ENCODE results near the gene DCN. TPM values are rescaled to one million over a fixed set of nuclear protein-coding genes. Genes with fewer than 3 reads are reported as not detected.

DCN gene
- total and polyA plus RNA-seq, 2 experiments from 2014 or later = 441 to 483 TPM

GRCh38 chr12:91177381-91177780 lies 5.2 kb downstream of the DCN start:
- Histone ChIP-seq H4K20me1 (ENCODE audit: insufficient read depth) (no peaks in the 10 kb centered on the region), H3K4me2 (ENCODE audit: unreplicated experiment) (peak overlapping the region; percentile 96), H3K4me3 (peak overlapping the region; percentile 81), H3K9ac (peak overlapping the region; percentile 79), H3K9me2 (ENCODE audit: insufficient read depth) (no peaks in the 10 kb centered on the region), H3K79me2 (ENCODE audit: insufficient read depth) (peaks cover 81% of the 10 kb centered on the region), H2AFZ (peak overlapping the region; percentile 76), H3K27me3 (replicated peaks; ENCODE audit: insufficient read depth) (no peaks in the 10 kb centered on the region), H3F3A (ENCODE audit: insufficient read depth) (peaks cover 53% of the 10 kb centered on the region), H3K9me3 (ENCODE audit: low read depth) (no peaks in the 10 kb centered on the region), H3K36me3 (ENCODE audit: low read depth) (peaks cover 5% of the 10 kb centered on the region; the same call in 1 of the 2 replicates), H3K27ac (peak overlapping the region; percentile 63), H3K4me1 (ENCODE audit: insufficient read depth) (peaks cover 59% of the 10 kb centered on the region)
- 5 to 20% methylated on average over 1 of the region's 1 CpG for WGBS, 2 experiments (ENCODE audit: low coverage in 1 of 2, low lambda C conversion rate in 2 of 2, missing lambda C conversion rate in 2 of 2)
- in situ Hi-C loops (cut with MboI) = loop anchor here (10.0 kb wide), 1 partner anchor 193 kb away; no protein-coding TSS in a partner anchor
- TF ChIP-seq EZH2 (IDR thresholded peaks at IDR 0.05; ENCODE audit: insufficient read depth, poor library complexity, severe bottlenecking) = no peak
- TF ChIP-seq EZH2phosphoT487 (IDR thresholded peaks at IDR 0.05; ENCODE audit: insufficient read depth, low read depth) = no peak
- DNase-seq = peak; percentile 33

GRCh38 chr12:91176915-91177314 lies 5.7 kb downstream of the DCN start:
- Histone ChIP-seq H3K27ac (peak overlapping the region; percentile 63), H3K9me2 (ENCODE audit: insufficient read depth) (no peaks in the 10 kb centered on the region), H2AFZ (peak overlapping the region; percentile 76), H3K9me3 (ENCODE audit: low read depth) (no peaks in the 10 kb centered on the region), H4K20me1 (ENCODE audit: insufficient read depth) (no peaks in the 10 kb centered on the region), H3F3A (ENCODE audit: insufficient read depth) (peaks cover 48% of the 10 kb centered on the region), H3K4me2 (ENCODE audit: unreplicated experiment) (peak overlapping the region; percentile 96), H3K79me2 (ENCODE audit: insufficient read depth) (peaks cover 77% of the 10 kb centered on the region), H3K4me1 (ENCODE audit: insufficient read depth) (peaks cover 56% of the 10 kb centered on the region), H3K9ac (peak overlapping the region; percentile 79), H3K36me3 (ENCODE audit: low read depth) (peaks cover 6% of the 10 kb centered on the region; the same call in 1 of the 2 replicates), H3K27me3 (replicated peaks; ENCODE audit: insufficient read depth) (no peaks in the 10 kb centered on the region), H3K4me3 (peak overlapping the region; percentile 81)
- DNase-seq = peak; percentile 23
- no peak for TF ChIP-seq EZH2 (IDR thresholded peaks at IDR 0.05; ENCODE audit: insufficient read depth, poor library complexity, severe bottlenecking)
- in situ Hi-C loops (cut with MboI) = loop anchor here (10.0 kb wide), 1 partner anchor 192 kb away; no protein-coding TSS in a partner anchor
- WGBS, 2 experiments (ENCODE audit: low coverage in 1 of 2, low lambda C conversion rate in 2 of 2, missing lambda C conversion rate in 2 of 2) = 2 to 3% methylated on average over 3 of the region's 3 CpGs

- Histone ChIP-seq H3K4me2 (ENCODE audit: unreplicated experiment) (peak overlapping the region; percentile 96), H3K36me3 (ENCODE audit: low read depth) (peaks cover 11% of the 10 kb centered on the region; the same call in 1 of the 2 replicates), H3K4me1 (ENCODE audit: insufficient read depth) (peaks cover 56% of the 10 kb centered on the region), H3K4me3 (peak overlapping the region; percentile 81), H3K9ac (peak overlapping the region; percentile 79), H3F3A (ENCODE audit: insufficient read depth) (peaks cover 45% of the 10 kb centered on the region), H4K20me1 (ENCODE audit: insufficient read depth) (no peaks in the 10 kb centered on the region), H3K27me3 (replicated peaks; ENCODE audit: insufficient read depth) (no peaks in the 10 kb centered on the region), H3K9me2 (ENCODE audit: insufficient read depth) (no peaks in the 10 kb centered on the region), H3K79me2 (ENCODE audit: insufficient read depth) (peaks cover 76% of the 10 kb centered on the region), H2AFZ (peak overlapping the region; percentile 76), H3K9me3 (ENCODE audit: low read depth) (no peaks in the 10 kb centered on the region), H3K27ac (peak overlapping the region; percentile 63)
- TF ChIP-seq EZH2phosphoT487 (IDR thresholded peaks at IDR 0.05; ENCODE audit: insufficient read depth, low read depth) (no peak), EZH2 (IDR thresholded peaks at IDR 0.05; ENCODE audit: insufficient read depth, poor library complexity, severe bottlenecking) (no peak)
- in situ Hi-C loops (cut with MboI) = loop anchor here (10.0 kb wide), 1 partner anchor 192 kb away; no protein-coding TSS in a partner anchor
- peak; percentile 9 for DNase-seq
- 12 to 13% methylated on average over 2 of the region's 2 CpGs for WGBS, 2 experiments (ENCODE audit: low coverage in 1 of 2, low lambda C conversion rate in 2 of 2, missing lambda C conversion rate in 2 of 2)
Observed at GRCh38 chr12:91176358-91176757, 6.3 kb downstream of the DCN start.

GRCh38 chr12:91173124-91173523 lies 9.5 kb downstream of the DCN start:
- Histone ChIP-seq H3K4me3 (no peak overlapping the region), H3K79me2 (ENCODE audit: insufficient read depth) (peaks cover 70% of the 10 kb centered on the region), H3K9ac (no peak overlapping the region), H3K27me3 (replicated peaks; ENCODE audit: insufficient read depth) (no peaks in the 10 kb centered on the region), H3K36me3 (ENCODE audit: low read depth) (peaks cover 39% of the 10 kb centered on the region), H3K9me3 (ENCODE audit: low read depth) (no peaks in the 10 kb centered on the region), H3F3A (ENCODE audit: insufficient read depth) (peaks cover 15% of the 10 kb centered on the region), H2AFZ (no peak overlapping the region), H3K4me2 (ENCODE audit: unreplicated experiment) (peak overlapping the region; percentile 10), H3K9me2 (ENCODE audit: insufficient read depth) (no peaks in the 10 kb centered on the region), H3K4me1 (ENCODE audit: insufficient read depth) (peaks cover 38% of the 10 kb centered on the region), H3K27ac (no peak overlapping the region), H4K20me1 (ENCODE audit: insufficient read depth) (no peaks in the 10 kb centered on the region)
- in situ Hi-C loops (cut with MboI) = loop anchor here (10.0 kb wide), 1 partner anchor 188 kb away; no protein-coding TSS in a partner anchor
- 24 to 25% methylated on average over 1 of the region's 1 CpG for WGBS, 2 experiments (ENCODE audit: low coverage in 1 of 2, low lambda C conversion rate in 2 of 2, missing lambda C conversion rate in 2 of 2)
- no peak for TF ChIP-seq EZH2phosphoT487 (IDR thresholded peaks at IDR 0.05; ENCODE audit: insufficient read depth, low read depth)
- no peak for TF ChIP-seq EZH2 (IDR thresholded peaks at IDR 0.05; ENCODE audit: insufficient read depth, poor library complexity, severe bottlenecking)
- no peak for DNase-seq
